Transverse colon (tissue), 3 donors: ENCODE data around the gene MED26.
"Not testable (repeated sequence)": the region's sequence is repeated elsewhere in the genome, so short reads cannot be mapped to it uniquely, and the experiment has no call there.

ENCODE experiments used
- CTCF ChIP-seq, 5 experiments: fragments of 200-600 bp in 3 of 5; fragments of 450-650 bp in 2 of 5; sonication (generic) in 3 of 5; IDR thresholded peaks; 1 replicate in 2 of 5; 2 replicates in 3 of 5; pipeline ENCODE4 v1.5.1; 2016 to 2017; ENCODE audit warnings: antibody characterized with exemption in 5 of 5, inconsistent platforms in 3 of 5, mild to moderate bottlenecking in 2 of 5, moderate library complexity in 1 of 5
- EP300 ChIP-seq: sonication (generic); formaldehyde crosslinking; IDR thresholded peaks from one replicate; pipeline ENCODE4 v1.6.1; 2017; ENCODE audit warnings: antibody characterized with exemption, low read depth
- POLR2A ChIP-seq: fragments of 450-650 bp; IDR thresholded peaks from one replicate; pipeline ENCODE4 v1.6.1; 2016; ENCODE audit warnings: antibody characterized with exemption, mild to moderate bottlenecking, moderate library complexity

GRCh38 chr19:16651421-16652188 lies 23.6 kb upstream of the MED26 start:
- TF ChIP-seq CTCF (IDR thresholded peaks at IDR 0.05); EP300; POLR2A: not testable (repeated sequence)
